GM18520 (cell line): Measurements from ENCODE around the gene FXYD3.
"Not testable (repeated sequence)": the region's sequence is repeated elsewhere in the genome, so short reads cannot be mapped to it uniquely, and the experiment has no call there.

Experiments used
- ATAC-seq: cut with Tn5 transposase; IDR thresholded peaks from one replicate; pipeline ENCODE4 v1.9.1; 2021; ENCODE audit not compliant: unreplicated experiment

FXYD3 gene

DNA sequence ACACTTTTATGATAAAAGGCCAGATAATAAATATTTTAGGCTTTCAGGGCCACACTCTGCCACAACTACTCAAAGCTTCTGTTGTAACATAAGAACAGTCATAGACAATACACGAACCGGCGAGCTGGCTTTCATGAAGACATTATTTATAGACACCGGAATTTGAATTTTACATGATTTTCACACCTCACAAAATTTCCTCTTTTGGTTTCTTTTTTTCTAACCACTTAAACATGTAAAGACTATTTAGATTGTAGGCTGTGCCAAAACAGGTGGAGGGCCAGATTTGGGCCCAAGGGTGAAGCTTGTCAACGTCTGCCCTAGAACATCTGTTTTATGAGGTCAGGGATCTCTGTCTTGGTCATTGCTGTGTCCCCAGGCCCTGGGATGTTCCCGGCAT lies 29.7 kb upstream of the FXYD3 start:
- peak; percentile 57 for ATAC-seq

GRCh38 chr19:35086455-35086854 lies 29.2 kb upstream of the FXYD3 start:
- ATAC-seq: no peak

DNA sequence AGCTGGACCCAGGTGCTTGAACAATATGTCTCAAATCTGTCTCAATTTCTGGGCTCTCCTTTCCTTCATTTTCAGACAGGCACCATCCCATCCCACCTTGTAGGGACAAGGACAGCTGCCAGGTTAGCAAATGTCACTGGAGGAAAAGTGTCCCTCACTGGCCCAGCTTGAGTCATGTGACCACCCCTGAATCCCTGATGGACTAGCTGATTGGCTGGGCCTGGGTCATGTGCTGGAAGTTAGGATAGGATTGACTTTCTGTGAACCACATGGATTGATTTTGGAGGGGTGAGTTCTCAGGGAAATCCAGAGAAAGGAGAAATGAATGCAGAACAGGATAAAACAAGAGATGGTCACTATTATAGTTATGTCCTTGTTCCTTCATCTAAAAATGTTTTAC lies 28.2 kb upstream of the FXYD3 start:
- ATAC-seq: no peak

DNA sequence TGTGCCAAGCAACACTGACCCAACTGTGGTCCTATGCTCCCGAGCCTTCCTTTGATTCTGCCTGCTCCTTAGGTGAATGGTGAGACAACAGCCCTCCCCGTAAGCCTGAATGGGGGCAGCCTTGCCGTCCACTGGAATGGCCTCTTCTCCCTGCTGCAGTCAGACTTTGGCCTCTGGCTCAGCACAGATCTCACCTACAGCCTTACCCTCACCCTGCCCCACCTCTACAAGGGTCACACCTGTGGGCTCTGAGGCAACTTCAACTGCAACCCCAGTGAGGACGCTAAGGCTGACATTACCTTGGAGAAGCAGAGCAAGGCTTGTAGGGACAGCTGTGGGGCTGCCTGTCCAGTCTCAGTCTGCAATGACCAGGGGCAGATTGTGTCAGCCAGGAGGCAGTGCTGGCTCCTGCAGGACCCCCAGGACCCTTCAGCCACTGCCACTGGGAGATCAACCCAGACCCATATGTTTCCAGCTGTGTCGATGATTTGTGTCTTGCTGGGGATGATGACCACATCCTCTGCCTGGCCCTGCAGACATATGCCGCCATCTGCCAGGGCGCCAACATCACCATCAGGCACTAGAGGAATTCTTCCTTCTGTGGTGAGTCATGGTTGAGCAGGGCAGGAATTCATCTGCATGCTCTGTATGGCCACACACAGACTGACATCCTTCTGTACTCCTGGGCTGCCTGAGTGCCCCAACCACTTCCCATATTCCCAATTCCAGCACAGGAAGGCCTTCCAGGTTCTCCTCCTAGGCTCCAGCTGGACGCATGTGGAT lies 27.3 kb upstream of the FXYD3 start:
- ATAC-seq: no peak

GRCh38 chr19:35089554-35089953 lies 26.1 kb upstream of the FXYD3 start:
- no peak for ATAC-seq

GRCh38 chr19:35090160-35090505 lies 25.5 kb upstream of the FXYD3 start:
- no peak for ATAC-seq

DNA sequence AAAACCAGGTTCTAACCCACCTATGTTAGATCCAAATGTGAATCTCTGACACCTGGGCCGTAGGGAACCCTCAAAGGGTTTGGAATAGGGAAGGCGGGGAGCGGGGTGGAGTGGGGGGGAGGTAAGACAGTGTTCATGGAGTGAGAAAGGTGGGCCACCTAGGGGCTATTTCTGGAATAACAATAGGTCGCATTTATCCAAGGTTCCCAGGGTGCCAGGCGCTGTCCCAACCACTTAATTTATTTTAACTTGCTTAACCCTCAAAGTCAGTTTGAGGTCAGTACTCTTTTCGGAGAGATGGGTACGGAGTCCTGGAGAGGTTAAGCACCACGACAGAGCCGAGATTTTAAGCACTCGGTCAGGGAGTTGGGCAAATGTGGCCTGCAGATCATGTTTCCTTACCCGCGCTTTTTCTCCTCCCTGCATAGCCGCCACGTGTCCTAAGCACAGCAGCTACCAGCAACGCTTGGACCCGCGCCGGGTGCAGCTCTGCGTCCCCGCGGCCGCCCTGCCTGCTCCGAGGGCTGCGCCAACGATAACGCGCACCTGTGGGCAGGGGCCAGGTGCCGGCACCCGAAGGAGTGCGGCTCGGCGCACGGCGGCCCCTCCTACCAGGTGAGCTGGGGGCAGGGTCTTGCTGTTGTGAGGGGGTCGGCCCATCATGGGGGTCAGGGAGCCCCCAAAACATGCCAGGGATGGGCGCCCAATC lies 25.0 kb upstream of the FXYD3 start:
- ATAC-seq: no peak

- ATAC-seq: no peak
These were observed 22.2 kb upstream of the FXYD3 start for GRCh38 chr19:35093430-35093829.

- ATAC-seq: no peak
These were observed 21.5 kb upstream of the FXYD3 start for GRCh38 chr19:35093941-35094647.

DNA sequence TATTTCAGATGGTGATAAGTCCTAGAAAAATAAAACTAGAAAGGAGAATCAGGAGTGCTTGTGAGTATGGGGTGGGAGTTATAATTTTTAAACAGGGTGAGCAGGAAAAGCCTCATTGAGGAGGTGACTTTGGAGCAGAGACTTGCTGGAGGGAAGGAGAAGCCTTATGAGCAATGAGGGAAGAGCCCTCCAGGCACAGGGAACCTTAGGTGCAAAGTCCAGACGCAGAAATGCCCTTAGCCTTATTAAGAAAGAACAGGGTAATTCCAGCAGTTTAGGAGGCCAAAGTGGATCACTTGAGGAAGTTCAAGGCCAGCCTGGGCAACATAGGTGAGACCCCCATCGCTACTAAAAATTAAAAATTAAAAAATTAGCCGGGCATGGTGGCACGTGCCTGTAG lies 21.0 kb upstream of the FXYD3 start:
- no peak for ATAC-seq

- ATAC-seq: no peak
These were observed 19.8 kb upstream of the FXYD3 start for GRCh38 chr19:35095667-35096368.

GRCh38 chr19:35098413-35099049 lies 17.1 kb upstream of the FXYD3 start:
- ATAC-seq: no peak

GRCh38 chr19:35099155-35099896 lies 16.3 kb upstream of the FXYD3 start:
- ATAC-seq: no peak

DNA sequence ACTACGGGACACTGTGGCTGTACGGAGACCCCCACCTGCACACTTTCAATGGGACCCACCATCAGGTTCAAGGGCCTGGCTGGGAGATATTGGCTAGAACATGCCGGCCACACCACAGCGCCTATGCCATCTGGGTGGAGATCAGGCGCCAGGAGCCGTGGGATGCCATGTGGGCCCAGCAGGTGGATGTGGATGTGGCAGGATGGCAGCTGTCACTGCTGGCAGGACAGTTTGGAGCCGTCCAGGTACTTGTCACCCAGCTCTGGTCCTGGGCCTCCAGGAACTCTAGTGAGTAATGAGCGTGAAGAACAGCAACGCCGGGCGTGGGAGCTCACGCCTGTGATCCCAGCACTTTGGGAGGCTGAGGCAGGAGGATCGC lies 15.7 kb upstream of the FXYD3 start:
- no peak for ATAC-seq

DNA sequence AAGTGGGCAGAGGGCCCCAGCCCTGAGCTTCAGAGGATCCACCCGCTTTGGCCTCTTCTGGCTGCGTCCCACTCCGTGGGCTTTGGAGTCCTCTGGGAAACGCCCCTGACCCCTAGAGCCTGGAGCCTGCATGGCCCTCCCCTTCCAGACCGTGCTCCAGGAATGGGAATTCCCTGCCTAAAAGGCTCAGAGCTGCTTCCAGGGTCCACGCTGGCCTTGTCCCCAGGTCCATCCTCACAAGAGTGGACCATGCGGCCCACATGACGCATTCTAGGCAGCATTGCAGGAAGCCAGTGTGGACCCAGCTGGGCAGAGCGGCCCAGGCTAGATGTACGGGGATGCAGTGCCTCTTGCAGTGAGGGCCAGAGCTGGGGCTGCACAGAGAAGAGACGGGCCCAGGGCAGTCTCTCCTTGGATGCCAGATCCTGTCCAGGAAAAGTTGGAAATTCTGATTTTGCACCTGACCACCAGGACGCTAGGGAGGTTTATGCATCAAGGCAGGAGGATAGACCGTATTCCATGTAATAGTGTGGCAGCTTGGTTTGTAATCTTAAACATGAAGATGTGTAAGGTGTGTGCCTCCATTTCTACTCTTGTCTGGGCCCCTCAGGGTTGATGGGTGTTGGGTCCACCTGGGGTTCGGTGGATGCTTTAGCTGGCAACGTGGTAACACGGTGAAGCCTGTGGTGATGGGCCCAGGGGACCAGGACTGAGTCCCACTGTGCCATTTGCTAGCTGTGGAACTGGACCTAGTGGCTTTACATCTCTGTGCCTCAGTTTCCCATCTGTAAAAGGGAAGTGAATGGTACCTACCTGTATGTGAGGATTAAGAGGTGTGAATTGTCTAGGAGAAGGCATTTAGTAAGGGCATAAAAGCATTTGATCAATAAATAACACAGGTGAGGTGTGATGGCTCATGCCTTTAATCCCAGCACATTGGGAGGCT lies 14.8 kb upstream of the FXYD3 start:
- no peak for ATAC-seq

DNA sequence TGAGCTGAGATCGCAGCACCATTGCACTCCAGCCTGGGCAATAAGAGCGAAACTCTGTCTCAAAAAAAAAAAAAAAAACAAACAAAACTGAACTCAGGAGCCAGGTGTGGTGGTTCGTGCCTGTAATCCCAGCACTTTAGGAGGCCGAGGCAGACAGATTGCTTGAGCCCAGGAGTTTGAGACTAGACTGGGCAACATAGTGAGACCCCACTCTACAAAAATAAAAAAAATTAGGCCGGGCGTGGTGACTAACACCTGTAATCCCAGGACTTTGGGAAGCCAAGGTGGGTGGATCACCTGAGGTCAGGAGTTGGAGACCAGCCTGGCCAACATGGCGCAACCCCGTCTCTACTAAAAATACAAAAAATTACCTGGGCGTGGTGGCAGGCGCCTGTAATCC lies 13.7 kb upstream of the FXYD3 start:
- not testable (repeated sequence) for ATAC-seq

DNA sequence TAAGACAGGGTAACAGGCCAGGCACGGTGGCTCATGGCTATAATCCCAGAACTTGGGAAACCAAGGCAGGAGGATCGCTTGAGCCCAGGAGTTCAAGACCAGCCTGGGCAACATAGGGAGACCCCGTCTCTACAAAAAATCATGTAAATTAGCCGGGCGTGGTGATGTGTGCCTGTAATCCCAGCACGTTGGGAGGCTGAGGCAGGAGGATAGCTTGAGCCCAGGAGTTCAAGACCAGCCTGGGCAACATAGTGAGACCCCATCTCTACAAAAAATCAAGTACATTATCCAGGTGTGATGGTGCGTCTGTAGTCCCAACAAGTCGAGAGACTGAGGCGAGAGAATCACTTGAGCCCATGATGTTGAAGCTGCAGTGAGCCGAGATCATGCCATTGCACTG lies 12.0 kb upstream of the FXYD3 start:
- not testable (repeated sequence) for ATAC-seq

- no peak for ATAC-seq
These were observed 11.3 kb upstream of the FXYD3 start for GRCh38 chr19:35104361-35104760.

GRCh38 chr19:35105047-35105410 lies 10.6 kb upstream of the FXYD3 start:
- ATAC-seq: no peak
